HEK293T (cell line): Measurements from ENCODE around the gene SLC28A3.

ENCODE experiments used
- ARNT ChIP-seq: fragments of 450-650 bp; IDR thresholded peaks from 2 replicates; pipeline ENCODE4 v1.6.1; 2017; ENCODE audit warnings: mild to moderate bottlenecking
- HDGF ChIP-seq: fragments of 450-650 bp; IDR thresholded peaks from 2 replicates; pipeline ENCODE4 v1.6.1; 2017; ENCODE audit warnings: antibody characterized with exemption, borderline replicate concordance

- TF ChIP-seq ARNT = no peak
- no peak for TF ChIP-seq HDGF
Measured at GRCh38 chr9:84304166-84304565, 36.4 kb downstream of the SLC28A3 start.
